Activated T-helper 1 cell treated with anti-CD3 and anti-CD28 coated beads, Interleukin-2, amount 50 U/mL, for 16 hours (primary cell): Measurements from ENCODE around the gene ELOVL7.
"Not testable (repeated sequence)": the region's sequence is repeated elsewhere in the genome, so short reads cannot be mapped to it uniquely, and the experiment has no call there.

Experiments used
- DNase-seq, 2 donors: peaks; one replicate each; pipeline ENCODE4 v3.0.0-alpha.2; 2020; ENCODE audit warnings: low read depth in 1 of 2, low spot score in 1 of 2

ELOVL7 gene

GRCh38 chr5:60843936-60844905 is at the start of gene ELOVL7:
TSS of gene ELOVL7 (minus strand) at chr5:60844269. CDS start at chr5:60787397, 56,872 bp downstream.
- DNase-seq = peak in 1 of 2 donors; percentile 1

GRCh38 chr5:60893521-60893920 is 49.5 kb upstream of the ELOVL7 start:
- no peak for DNase-seq

- DNase-seq = no peak
Measured at GRCh38 chr5:60891667-60892066, 47.6 kb upstream of the ELOVL7 start.

GRCh38 chr5:60888359-60889061 is 44.4 kb upstream of the ELOVL7 start:
- DNase-seq = no peak

GRCh38 chr5:60887746-60888145 is 43.7 kb upstream of the ELOVL7 start:
- no peak for DNase-seq

GRCh38 chr5:60887096-60887495 is 43.0 kb upstream of the ELOVL7 start:
- no peak for DNase-seq

GRCh38 chr5:60886158-60886557 is 42.1 kb upstream of the ELOVL7 start:
- DNase-seq = no peak

GRCh38 chr5:60883229-60883628 is 39.2 kb upstream of the ELOVL7 start:
- no peak for DNase-seq

- no peak for DNase-seq
Measured at GRCh38 chr5:60872892-60873291, 28.8 kb upstream of the ELOVL7 start.

GRCh38 chr5:60870857-60871256 is 26.8 kb upstream of the ELOVL7 start:
- DNase-seq = no peak

GRCh38 chr5:60860572-60860971 is 16.5 kb upstream of the ELOVL7 start:
- not testable (repeated sequence) for DNase-seq

GRCh38 chr5:60856066-60856465 is 12.0 kb upstream of the ELOVL7 start:
- DNase-seq = no peak

GRCh38 chr5:60852940-60853339 is 8.9 kb upstream of the ELOVL7 start:
- no peak for DNase-seq

GRCh38 chr5:60852317-60852716 is 8.2 kb upstream of the ELOVL7 start:
- no peak for DNase-seq

GRCh38 chr5:60851626-60852025 is 7.6 kb upstream of the ELOVL7 start:
- DNase-seq = no peak

- DNase-seq = no peak
Measured at GRCh38 chr5:60846298-60846697, 2.2 kb upstream of the ELOVL7 start.

- no peak for DNase-seq
Measured at GRCh38 chr5:60843386-60843935, 608 bp downstream of the ELOVL7 start.

GRCh38 chr5:60842871-60843385 is 1.1 kb downstream of the ELOVL7 start:
- DNase-seq = no peak

- no peak for DNase-seq
Measured at GRCh38 chr5:60841361-60841760, 2.7 kb downstream of the ELOVL7 start.

GRCh38 chr5:60836131-60836530 is 7.9 kb downstream of the ELOVL7 start:
- DNase-seq = no peak

- DNase-seq = no peak
Measured at GRCh38 chr5:60835554-60835953, 8.5 kb downstream of the ELOVL7 start.

GRCh38 chr5:60833520-60833919 is 10.5 kb downstream of the ELOVL7 start:
- DNase-seq = no peak
